Liver (tissue), 9 donors: Measurements from ENCODE around the gene COP1. TPM values are rescaled to one million over a fixed set of nuclear protein-coding genes. Genes with fewer than 3 reads are reported as not detected.

Experiments used
- DNase-seq: peaks from one replicate; pipeline ENCODE4 v3.0.0-alpha.2; 2017; ENCODE audit warnings: low spot score
- H3K27ac ChIP-seq, 2 donors: one replicate each; pipeline ENCODE4 v1.7.0; 2013; ENCODE audit warnings: inconsistent platforms in 2 of 2, low read length in 2 of 2, control low read depth in 1 of 2, low read depth in 1 of 2, mild to moderate bottlenecking in 1 of 2
- H3K27me3 ChIP-seq, 4 donors: one replicate each; pipeline versions ENCODE4 v1.6.1 to v1.7.0; 2013; ENCODE audit warnings: low read length in 3 of 4, inconsistent platforms in 1 of 4, mild to moderate bottlenecking in 1 of 4, moderate library complexity in 1 of 4; ENCODE audit not compliant: control insufficient read depth in 4 of 4, insufficient read depth in 4 of 4
- H3K36me3 ChIP-seq, 4 donors: one replicate each; pipeline versions ENCODE4 v1.6.1 to v1.7.0; 2013; ENCODE audit warnings: low read length in 3 of 4, mild to moderate bottlenecking in 3 of 4, low read depth in 1 of 4, moderate library complexity in 1 of 4; ENCODE audit not compliant: control insufficient read depth in 4 of 4, insufficient read depth in 3 of 4
- H3K4me1 ChIP-seq, 4 donors: one replicate each; pipeline versions ENCODE4 v1.6.1 to v1.7.0; 2013; ENCODE audit warnings: low read length in 3 of 4, mild to moderate bottlenecking in 3 of 4, moderate library complexity in 1 of 4; ENCODE audit not compliant: control insufficient read depth in 4 of 4, insufficient read depth in 4 of 4
- H3K4me3 ChIP-seq, 3 donors: one replicate each; pipeline versions ENCODE4 v1.6.1 to v1.7.0; 2013; ENCODE audit warnings: low read length in 3 of 3, control low read depth in 1 of 3, low read depth in 1 of 3, mild to moderate bottlenecking in 1 of 3
- H3K9ac ChIP-seq, 2 donors: one replicate each; pipeline ENCODE4 v1.7.0; 2013; ENCODE audit warnings: low read length in 2 of 2, mild to moderate bottlenecking in 2 of 2, moderate library complexity in 2 of 2, control low read depth in 1 of 2, low read depth in 1 of 2
- H3K9me3 ChIP-seq, 4 donors: one replicate each; pipeline versions ENCODE4 v1.6.1 to v1.7.0; 2013; ENCODE audit warnings: low read length in 3 of 4; ENCODE audit not compliant: control insufficient read depth in 4 of 4
- CTCF ChIP-seq: fragments of 150-350 bp; IDR thresholded peaks from 2 replicates; pipeline ENCODE4 v1.5.1; 2017; ENCODE audit warnings: improper control_type of control experiment, low read depth, low read length; ENCODE audit not compliant: missing input control
- EGR1 ChIP-seq, 2 donors: IDR thresholded peaks; 2 replicates each; pipeline ENCODE4 v1.6.1; 2016 to 2018; ENCODE audit warnings: antibody characterized with exemption in 2 of 2, low read depth in 2 of 2
- FOXA1 ChIP-seq: IDR thresholded peaks from 2 replicates; pipeline ENCODE4 v1.6.1; 2016; ENCODE audit warnings: antibody characterized with exemption
- FOXA2 ChIP-seq: IDR thresholded peaks from 2 replicates; pipeline ENCODE4 v1.6.1; 2016; ENCODE audit warnings: antibody characterized with exemption
- GABPA ChIP-seq, 2 donors: IDR thresholded peaks in 1 of 2; conservative IDR thresholded peaks in 1 of 2; 2 replicates each; pipeline ENCODE4 v1.6.1; 2016; ENCODE audit warnings: antibody characterized with exemption in 2 of 2, mild to moderate bottlenecking in 1 of 2, moderate library complexity in 1 of 2
- HNF4A ChIP-seq, 2 donors: conservative IDR thresholded peaks; 2 replicates each; pipeline ENCODE4 v1.6.1; 2016; ENCODE audit warnings: antibody characterized with exemption in 2 of 2, mild to moderate bottlenecking in 2 of 2
- HNF4G ChIP-seq: IDR thresholded peaks from 2 replicates; pipeline ENCODE4 v1.6.1; 2016; ENCODE audit warnings: antibody characterized with exemption
- JUND ChIP-seq, 2 donors: IDR thresholded peaks; 2 replicates each; pipeline ENCODE4 v1.6.1; 2016; ENCODE audit warnings: antibody characterized with exemption in 2 of 2
- MAX ChIP-seq: IDR thresholded peaks from 2 replicates; pipeline ENCODE4 v1.6.1; 2016; ENCODE audit warnings: antibody characterized with exemption
- NR2F2 ChIP-seq: IDR thresholded peaks from 2 replicates; pipeline ENCODE4 v1.6.1; 2016; ENCODE audit warnings: antibody characterized with exemption
- RAD21 ChIP-seq, 2 donors: IDR thresholded peaks; 2 replicates each; pipeline ENCODE4 v1.6.1; 2016; ENCODE audit warnings: antibody characterized with exemption in 2 of 2, mild to moderate bottlenecking in 2 of 2
- RXRA ChIP-seq, 2 donors: IDR thresholded peaks; 2 replicates each; pipeline ENCODE4 v1.6.1; 2017 to 2018; ENCODE audit warnings: antibody characterized with exemption in 2 of 2, mild to moderate bottlenecking in 1 of 2
- SP1 ChIP-seq: IDR thresholded peaks from 2 replicates; pipeline ENCODE4 v1.6.1; 2018; ENCODE audit warnings: antibody characterized with exemption, mild to moderate bottlenecking
- TAF1 ChIP-seq: conservative IDR thresholded peaks from 2 replicates; pipeline ENCODE4 v1.6.1; 2016; ENCODE audit warnings: antibody characterized with exemption, mild to moderate bottlenecking
- YY1 ChIP-seq: IDR thresholded peaks from 2 replicates; pipeline ENCODE4 v1.6.1; 2016; ENCODE audit warnings: antibody characterized with exemption, mild to moderate bottlenecking
- ZBTB33 ChIP-seq: IDR thresholded peaks from 2 replicates; pipeline ENCODE4 v1.6.1; 2016; ENCODE audit warnings: antibody characterized with exemption
- WGBS: extraction: QIAGEN DNeasy Blood & Tissue Kit; methylation state at CpG from one replicate; pipeline ENCODE4 v1.1.7; 2013; 5-methylcytosine and 5-hydroxymethylcytosine counted together
- polyA plus RNA-seq, 2 donors: library from polyadenylated mRNA; stranded (reverse) in 1 of 2; unstranded in 1 of 2; fragments of 200-250 nt in 1 of 2; fragments of >200 nt in 1 of 2; fragmentation: Nextera tagmentation in 1 of 2; extraction: Ambion mirVana in 1 of 2; gene quantifications; one replicate each; pipeline versions ENCODE4 v1.2.1 to v1.2.3, GENCODE V29; 2013 to 2015
- total RNA-seq, 2 donors: library from RNA; depleted of rRNA; stranded (reverse); fragments of >200 nt; gene quantifications; one replicate each; pipeline ENCODE4 v1.2.3, GENCODE V29; 2014
- TF ChIP-seq, protein P1 (sequence below): IDR thresholded peaks from 2 replicates; pipeline ENCODE4 v1.6.1; 2016; ENCODE audit warnings: antibody characterized with exemption, mild to moderate bottlenecking
- TF ChIP-seq, protein P2 (sequence below): IDR thresholded peaks from 2 replicates; pipeline ENCODE4 v1.6.1; 2016; ENCODE audit warnings: antibody characterized with exemption
- donor health status: healthy.
- donor health status: healthy.
- donor health status: healthy.
- donor health status: healthy.
- donor health status: healthy.

COP1 gene
- total and polyA plus RNA-seq, 4 donors = 14.7 to 35.7 (median 22.5) TPM

DNA sequence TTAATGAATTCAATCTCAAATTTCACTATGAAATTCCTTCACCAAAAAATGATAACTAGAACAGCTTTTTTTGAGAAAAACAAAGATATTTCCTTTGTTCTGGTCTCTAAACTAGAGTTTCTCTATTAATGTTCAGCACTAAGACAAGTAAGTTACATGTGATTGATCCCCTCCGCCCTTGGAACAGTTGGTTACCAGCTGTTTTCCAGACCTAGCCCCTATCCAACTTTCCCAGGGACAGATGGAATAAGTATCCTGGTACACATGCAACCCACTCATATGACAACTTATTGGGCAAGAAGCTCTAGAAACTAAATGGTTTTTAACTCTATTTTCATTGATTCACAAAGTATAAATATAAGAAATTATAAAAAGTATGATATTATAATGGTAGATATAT lies 140.4 kb downstream of the COP1 start:
- WGBS = 99% methylated on average over 1 of the region's 1 CpG
- no peak overlapping the region for H3K9ac ChIP-seq
- no peak for DNase-seq
- no peak for TF ChIP-seq YY1
- no peak for TF ChIP-seq EGR1 (IDR thresholded peaks at IDR 0.05; ENCODE audit: low read depth in 2 of 2)
- peaks cover 0 to 2% (median 0%) of the 10 kb centered on the region in 4 donors for H3K36me3 ChIP-seq
- no peaks in the 10 kb centered on the region for H3K9me3 ChIP-seq
- no peaks in the 10 kb centered on the region for H3K4me1 ChIP-seq
- H3K27ac ChIP-seq = no peak overlapping the region
- H3K27me3 ChIP-seq = no peaks in the 10 kb centered on the region
- H3K4me3 ChIP-seq = no peak overlapping the region

DNA sequence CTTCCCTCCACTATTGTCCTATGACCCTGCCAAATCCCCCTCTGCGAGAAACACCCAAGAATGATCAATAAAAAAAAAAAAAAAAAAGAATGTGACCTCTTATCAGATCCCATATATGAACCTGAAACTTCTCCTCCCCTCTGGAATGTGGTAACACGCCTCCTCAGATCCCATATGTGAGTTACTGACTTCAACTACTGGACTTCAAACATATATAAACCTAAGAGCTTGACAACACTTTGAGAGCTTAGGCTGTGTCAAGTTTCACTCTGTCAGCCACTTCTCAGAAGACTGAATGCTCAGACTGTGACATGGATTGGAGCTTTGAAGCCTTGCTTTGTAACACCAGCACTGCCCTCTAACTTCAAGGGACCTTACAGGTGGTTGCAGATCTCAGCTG lies 148.4 kb downstream of the COP1 start:
- no peaks in the 10 kb centered on the region for H3K36me3 ChIP-seq
- H3K4me1 ChIP-seq = no peaks in the 10 kb centered on the region
- no peaks in the 10 kb centered on the region for H3K27me3 ChIP-seq
- no peak overlapping the region for H3K27ac ChIP-seq
- no peaks in the 10 kb centered on the region for H3K9me3 ChIP-seq
- DNase-seq = no peak
- WGBS = 78% methylated on average over 2 of the region's 2 CpGs
- no peak overlapping the region for H3K4me3 ChIP-seq
- TF ChIP-seq RAD21 (IDR thresholded peaks at IDR 0.05) (no peak), RXRA (IDR thresholded peaks at IDR 0.05) (no peak), MAX (no peak), NR2F2 (no peak), FOXA2 (no peak), CTCF (no peak), YY1 (no peak), SP1 (no peak), FOXA1 (no peak), HNF4A (conservative IDR thresholded peaks at IDR 0.05) (no peak), HNF4G (no peak), GABPA (IDR thresholded peaks at IDR 0.05 in 1 of 2, conservative IDR thresholded peaks at IDR 0.05 in 1 of 2) (no peak), EGR1 (IDR thresholded peaks at IDR 0.05; ENCODE audit: low read depth in 2 of 2) (no peak), JUND (IDR thresholded peaks at IDR 0.05) (no peak), TAF1 (no peak), ZBTB33 (no peak)
- TF ChIP-seq, protein P1, sequence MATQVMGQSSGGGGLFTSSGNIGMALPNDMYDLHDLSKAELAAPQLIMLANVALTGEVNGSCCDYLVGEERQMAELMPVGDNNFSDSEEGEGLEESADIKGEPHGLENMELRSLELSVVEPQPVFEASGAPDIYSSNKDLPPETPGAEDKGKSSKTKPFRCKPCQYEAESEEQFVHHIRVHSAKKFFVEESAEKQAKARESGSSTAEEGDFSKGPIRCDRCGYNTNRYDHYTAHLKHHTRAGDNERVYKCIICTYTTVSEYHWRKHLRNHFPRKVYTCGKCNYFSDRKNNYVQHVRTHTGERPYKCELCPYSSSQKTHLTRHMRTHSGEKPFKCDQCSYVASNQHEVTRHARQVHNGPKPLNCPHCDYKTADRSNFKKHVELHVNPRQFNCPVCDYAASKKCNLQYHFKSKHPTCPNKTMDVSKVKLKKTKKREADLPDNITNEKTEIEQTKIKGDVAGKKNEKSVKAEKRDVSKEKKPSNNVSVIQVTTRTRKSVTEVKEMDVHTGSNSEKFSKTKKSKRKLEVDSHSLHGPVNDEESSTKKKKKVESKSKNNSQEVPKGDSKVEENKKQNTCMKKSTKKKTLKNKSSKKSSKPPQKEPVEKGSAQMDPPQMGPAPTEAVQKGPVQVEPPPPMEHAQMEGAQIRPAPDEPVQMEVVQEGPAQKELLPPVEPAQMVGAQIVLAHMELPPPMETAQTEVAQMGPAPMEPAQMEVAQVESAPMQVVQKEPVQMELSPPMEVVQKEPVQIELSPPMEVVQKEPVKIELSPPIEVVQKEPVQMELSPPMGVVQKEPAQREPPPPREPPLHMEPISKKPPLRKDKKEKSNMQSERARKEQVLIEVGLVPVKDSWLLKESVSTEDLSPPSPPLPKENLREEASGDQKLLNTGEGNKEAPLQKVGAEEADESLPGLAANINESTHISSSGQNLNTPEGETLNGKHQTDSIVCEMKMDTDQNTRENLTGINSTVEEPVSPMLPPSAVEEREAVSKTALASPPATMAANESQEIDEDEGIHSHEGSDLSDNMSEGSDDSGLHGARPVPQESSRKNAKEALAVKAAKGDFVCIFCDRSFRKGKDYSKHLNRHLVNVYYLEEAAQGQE = no peak
- TF ChIP-seq, protein P2, sequence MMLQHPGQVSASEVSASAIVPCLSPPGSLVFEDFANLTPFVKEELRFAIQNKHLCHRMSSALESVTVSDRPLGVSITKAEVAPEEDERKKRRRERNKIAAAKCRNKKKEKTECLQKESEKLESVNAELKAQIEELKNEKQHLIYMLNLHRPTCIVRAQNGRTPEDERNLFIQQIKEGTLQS = no peak
- H3K9ac ChIP-seq = no peak overlapping the region
